HEK293 (cell line): ENCODE measurements around the gene FIGLA.

Experiments used
- ZNF175 ChIP-seq: fragments of 450-650 bp; formaldehyde crosslinking; IDR thresholded peaks from 2 replicates; pipeline ENCODE4 v1.5.1; 2016; ENCODE audit warnings: missing biosample characterization, missing genetic modification characterization
- TF ChIP-seq, protein P1 (sequence below): fragments of 450-650 bp; formaldehyde crosslinking; IDR thresholded peaks from 2 replicates; pipeline ENCODE4 v1.5.1; 2016; ENCODE audit warnings: missing biosample characterization, missing genetic modification characterization

DNA sequence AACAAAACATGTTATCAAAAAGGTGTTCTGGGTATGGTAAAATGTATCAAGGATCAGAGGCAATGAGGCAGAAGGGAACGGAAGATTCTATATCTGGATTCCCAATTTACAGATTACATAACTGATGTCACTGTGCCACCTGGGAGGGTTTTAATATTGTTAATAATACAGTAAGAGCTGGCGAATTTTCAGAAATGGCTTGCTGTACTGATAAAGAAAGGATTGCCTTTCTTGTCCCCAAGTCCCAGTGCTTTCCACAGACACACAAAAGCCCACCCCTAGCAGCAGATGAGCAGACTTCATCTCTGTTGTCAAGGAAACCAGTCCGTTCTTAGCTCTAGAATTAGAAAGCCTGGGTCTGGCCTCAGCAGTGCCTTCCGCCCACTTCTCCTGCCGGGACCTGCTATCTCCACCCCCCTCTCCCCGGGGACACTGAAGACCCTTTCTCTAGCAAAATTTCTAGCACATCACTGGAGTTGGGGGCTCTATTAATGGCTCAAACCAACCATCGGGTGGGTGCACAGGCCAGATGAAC, 56.7 kb downstream of the FIGLA start:
- no peak for TF ChIP-seq ZNF175 (tag by site-specific recombination)
- TF ChIP-seq, protein P1, sequence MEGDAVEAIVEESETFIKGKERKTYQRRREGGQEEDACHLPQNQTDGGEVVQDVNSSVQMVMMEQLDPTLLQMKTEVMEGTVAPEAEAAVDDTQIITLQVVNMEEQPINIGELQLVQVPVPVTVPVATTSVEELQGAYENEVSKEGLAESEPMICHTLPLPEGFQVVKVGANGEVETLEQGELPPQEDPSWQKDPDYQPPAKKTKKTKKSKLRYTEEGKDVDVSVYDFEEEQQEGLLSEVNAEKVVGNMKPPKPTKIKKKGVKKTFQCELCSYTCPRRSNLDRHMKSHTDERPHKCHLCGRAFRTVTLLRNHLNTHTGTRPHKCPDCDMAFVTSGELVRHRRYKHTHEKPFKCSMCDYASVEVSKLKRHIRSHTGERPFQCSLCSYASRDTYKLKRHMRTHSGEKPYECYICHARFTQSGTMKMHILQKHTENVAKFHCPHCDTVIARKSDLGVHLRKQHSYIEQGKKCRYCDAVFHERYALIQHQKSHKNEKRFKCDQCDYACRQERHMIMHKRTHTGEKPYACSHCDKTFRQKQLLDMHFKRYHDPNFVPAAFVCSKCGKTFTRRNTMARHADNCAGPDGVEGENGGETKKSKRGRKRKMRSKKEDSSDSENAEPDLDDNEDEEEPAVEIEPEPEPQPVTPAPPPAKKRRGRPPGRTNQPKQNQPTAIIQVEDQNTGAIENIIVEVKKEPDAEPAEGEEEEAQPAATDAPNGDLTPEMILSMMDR, result no peak
